Activated T-cell treated with anti-CD3 and anti-CD28 coated beads, Interleukin-2, amount 50 U/mL, for 24 hours (primary cell): ENCODE measurements around the gene CASTOR1.

ENCODE experiments used
- DNase-seq: peaks from one replicate; pipeline ENCODE4 v3.0.0-alpha.2; 2020
- H3K27ac Mint-ChIP-seq: 2 replicates; pipeline ENCODE4 v1.8.0; 2020; ENCODE audit warnings: mild to moderate bottlenecking, mixed read lengths
- H3K27me3 Mint-ChIP-seq: 2 replicates; pipeline ENCODE4 v1.8.0; 2020; ENCODE audit warnings: mixed read lengths
- H3K36me3 Mint-ChIP-seq: 2 replicates; pipeline ENCODE4 v1.8.0; 2020; ENCODE audit warnings: low read depth, mixed read lengths
- H3K4me1 Mint-ChIP-seq: 2 replicates; pipeline ENCODE4 v1.8.0; 2020; ENCODE audit warnings: low read depth, mixed read lengths
- H3K4me3 Mint-ChIP-seq: 2 replicates; pipeline ENCODE4 v1.8.0; 2020; ENCODE audit warnings: mild to moderate bottlenecking, moderate library complexity, mixed read lengths
- H3K9me3 Mint-ChIP-seq: 2 replicates; pipeline ENCODE4 v1.8.0; 2020; ENCODE audit warnings: mixed read lengths

CASTOR1 gene

GRCh38 chr22:30309951-30310741 is 20.8 kb upstream of the CASTOR1 start:
- no peaks in the 10 kb centered on the region for H3K9me3 Mint-ChIP-seq

DNA sequence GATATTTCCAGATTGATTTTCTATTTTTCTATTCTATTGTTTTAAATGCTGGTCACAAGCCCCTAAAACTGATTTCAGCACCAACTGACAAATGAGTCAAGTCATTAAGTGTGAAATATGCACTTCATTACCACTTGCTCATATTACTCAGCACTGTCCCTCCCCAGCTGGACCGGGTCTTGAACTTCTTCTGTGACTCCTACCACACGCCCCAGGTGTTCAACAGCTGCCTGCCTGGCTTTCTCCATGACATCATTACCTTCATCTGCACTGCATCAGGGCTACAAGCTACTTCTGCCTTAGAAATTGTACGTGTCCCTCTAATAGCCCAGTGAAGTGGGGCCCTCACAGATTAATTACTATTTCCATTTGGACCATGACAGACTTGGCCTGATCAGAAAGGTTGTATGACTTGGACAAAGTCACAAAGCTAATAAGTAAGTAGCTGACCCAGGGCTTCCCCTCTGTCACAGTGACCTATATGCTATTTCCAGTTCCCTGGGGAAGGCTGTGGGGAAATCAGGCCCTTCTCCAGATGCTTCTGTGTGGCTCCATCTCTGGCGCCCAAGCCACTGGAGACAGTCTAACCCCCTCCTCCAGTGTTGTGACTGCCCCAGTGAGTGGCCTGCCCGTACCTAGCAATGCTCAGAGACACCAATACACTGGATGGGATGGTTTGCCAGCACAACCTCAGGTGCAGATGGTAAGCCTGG is 19.4 kb upstream of the CASTOR1 start:
- Mint-ChIP-seq H3K27ac (peak overlapping the region; percentile 85), H3K27me3 (no peaks in the 10 kb centered on the region), H3K36me3 (peaks cover 5% of the 10 kb centered on the region), H3K4me3 (no peak overlapping the region), H3K9me3 (no peaks in the 10 kb centered on the region), H3K4me1 (peaks cover 96% of the 10 kb centered on the region)
- DNase-seq, result no peak

More at GRCh38 chr22:30309951-30310741, 20.8 kb upstream of the CASTOR1 start:
- no peak for DNase-seq
- Mint-ChIP-seq H3K27me3 (no peaks in the 10 kb centered on the region), H3K4me1 (peaks cover 96% of the 10 kb centered on the region), H3K4me3 (no peak overlapping the region), H3K27ac (peak overlapping the region; percentile 85), H3K36me3 (peaks cover 2% of the 10 kb centered on the region)

DNA sequence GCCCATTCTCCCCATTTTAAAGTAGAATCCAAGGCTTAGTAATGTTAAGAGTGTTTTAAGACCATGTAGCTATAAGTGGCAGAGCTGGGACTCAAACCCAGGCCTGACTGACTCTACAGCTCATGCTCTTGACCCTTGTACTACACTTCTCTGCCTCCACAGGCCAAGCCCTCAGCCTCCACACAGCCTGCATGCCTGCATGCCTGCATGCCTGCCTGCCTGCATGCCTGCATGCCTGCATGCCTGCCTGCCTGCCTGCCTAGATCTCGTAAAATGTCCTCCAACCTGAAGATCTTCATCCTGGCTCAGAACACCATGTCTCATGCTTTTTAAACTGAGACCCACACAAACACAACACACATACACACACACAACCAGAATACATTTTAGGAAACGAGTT is 18.8 kb upstream of the CASTOR1 start:
- H3K9me3 Mint-ChIP-seq, result no peaks in the 10 kb centered on the region
- H3K27me3 Mint-ChIP-seq, result no peaks in the 10 kb centered on the region
- no peak overlapping the region for H3K4me3 Mint-ChIP-seq
- H3K36me3 Mint-ChIP-seq, result peaks cover 11% of the 10 kb centered on the region
- no peak for DNase-seq
- peak overlapping the region; percentile 85 for H3K27ac Mint-ChIP-seq
- H3K4me1 Mint-ChIP-seq, result peaks cover 99% of the 10 kb centered on the region

DNA sequence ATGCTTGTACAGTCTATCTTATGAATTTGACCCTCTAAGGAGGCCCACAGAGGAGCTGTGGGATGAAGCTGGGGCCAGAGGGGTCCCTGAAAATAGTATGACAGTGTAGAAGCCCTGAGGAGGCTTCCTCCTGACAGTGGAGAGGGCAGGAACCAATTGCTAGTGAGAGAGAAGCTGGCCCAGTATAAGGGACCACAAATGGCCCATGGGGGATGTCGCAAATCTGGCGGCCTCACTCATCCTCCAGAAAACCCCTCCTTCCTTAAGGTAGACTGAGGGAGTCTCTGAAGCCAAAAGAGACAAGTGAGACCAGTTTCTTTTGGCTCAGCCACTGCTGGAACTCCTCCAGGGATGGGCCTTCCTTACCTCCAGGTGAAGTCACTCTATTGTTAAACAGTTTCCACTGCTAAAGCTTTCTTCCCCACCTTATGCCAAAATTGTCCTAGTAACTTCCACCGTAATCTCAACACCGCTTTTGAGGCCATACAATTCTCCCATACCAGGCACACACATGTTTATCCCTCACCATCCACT is 17.8 kb upstream of the CASTOR1 start:
- Mint-ChIP-seq H3K27ac (peak overlapping the region; percentile 96), H3K36me3 (peaks cover 17% of the 10 kb centered on the region), H3K4me3 (peak overlapping the region; percentile 62), H3K9me3 (no peaks in the 10 kb centered on the region), H3K4me1 (peaks cover 99% of the 10 kb centered on the region), H3K27me3 (no peaks in the 10 kb centered on the region)
- DNase-seq, result no peak

- Mint-ChIP-seq H3K4me3 (peak overlapping the region; percentile 62), H3K27ac (peak overlapping the region; percentile 96), H3K9me3 (no peaks in the 10 kb centered on the region), H3K36me3 (peaks cover 20% of the 10 kb centered on the region), H3K4me1 (peaks cover 99% of the 10 kb centered on the region), H3K27me3 (no peaks in the 10 kb centered on the region)
- DNase-seq, result no peak
Observed at GRCh38 chr22:30306627-30307011, 17.3 kb upstream of the CASTOR1 start.

DNA sequence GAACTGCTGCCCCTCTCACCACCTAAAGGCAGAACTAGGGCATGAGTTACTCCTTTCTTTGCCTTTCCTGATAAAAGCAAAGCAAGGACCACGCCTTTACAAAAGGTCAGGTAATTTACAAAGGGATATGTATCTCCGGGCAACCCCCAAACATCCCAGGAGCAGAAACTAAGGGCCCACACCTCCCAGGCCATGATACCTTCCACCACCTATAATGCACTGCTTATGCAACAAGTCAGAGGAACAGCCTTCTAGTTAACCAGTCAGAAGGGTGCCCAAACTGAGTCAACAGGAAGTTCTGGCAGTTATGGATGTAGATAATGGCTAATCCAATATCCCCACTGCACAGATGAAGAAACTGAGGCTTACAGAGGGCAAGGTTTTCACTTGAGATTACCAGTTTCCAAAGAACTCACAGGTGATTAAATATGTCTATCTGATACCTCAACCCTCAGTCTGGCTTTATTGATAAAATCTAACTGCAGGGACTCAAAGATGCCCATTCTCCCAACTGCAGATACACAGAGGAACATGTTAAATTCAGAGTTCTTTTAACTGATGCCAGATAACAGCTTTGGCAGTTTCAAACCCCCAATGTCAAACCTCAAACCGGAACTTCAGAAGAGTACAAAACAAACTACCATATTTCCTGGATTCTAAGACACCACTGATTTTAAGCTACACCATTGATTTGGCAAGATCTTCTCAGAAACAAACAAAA is 16.8 kb upstream of the CASTOR1 start:
- no peak for DNase-seq
- Mint-ChIP-seq H3K36me3 (peaks cover 25% of the 10 kb centered on the region), H3K4me1 (peaks cover 99% of the 10 kb centered on the region), H3K27ac (peak overlapping the region; percentile 96), H3K9me3 (no peaks in the 10 kb centered on the region), H3K27me3 (no peaks in the 10 kb centered on the region), H3K4me3 (peak overlapping the region; percentile 62)

GRCh38 chr22:30305519-30305905 is 16.2 kb upstream of the CASTOR1 start:
- peak; percentile 61 for DNase-seq
- H3K4me3 Mint-ChIP-seq, result peak overlapping the region; percentile 62
- H3K27ac Mint-ChIP-seq, result peak overlapping the region; percentile 96
- peaks cover 99% of the 10 kb centered on the region for H3K4me1 Mint-ChIP-seq
- H3K27me3 Mint-ChIP-seq, result no peaks in the 10 kb centered on the region
- H3K36me3 Mint-ChIP-seq, result peaks cover 31% of the 10 kb centered on the region
- H3K9me3 Mint-ChIP-seq, result no peaks in the 10 kb centered on the region

GRCh38 chr22:30304495-30305244 is 15.4 kb upstream of the CASTOR1 start:
- Mint-ChIP-seq H3K9me3 (no peaks in the 10 kb centered on the region), H3K36me3 (peaks cover 37% of the 10 kb centered on the region), H3K27me3 (no peaks in the 10 kb centered on the region)

DNA sequence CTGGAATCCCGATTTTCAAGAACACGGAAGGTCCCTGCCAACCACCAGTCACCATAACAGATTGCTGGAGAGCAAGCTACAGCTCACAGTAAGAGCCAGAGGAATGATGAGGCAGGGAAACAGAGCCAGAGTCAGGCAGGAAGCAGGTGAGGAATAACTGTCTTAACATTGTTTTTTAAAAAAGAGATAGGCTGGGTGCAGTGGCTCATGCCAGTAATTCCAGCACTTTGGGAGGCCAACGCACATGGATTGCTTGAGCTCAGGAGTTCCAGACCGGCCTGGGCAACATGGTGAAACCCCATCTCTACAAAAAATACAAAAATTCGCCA is 13.5 kb upstream of the CASTOR1 start:
- Mint-ChIP-seq H3K27ac (peak overlapping the region; percentile 96), H3K36me3 (peaks cover 56% of the 10 kb centered on the region), H3K4me3 (no peak overlapping the region), H3K27me3 (no peaks in the 10 kb centered on the region), H3K9me3 (no peaks in the 10 kb centered on the region), H3K4me1 (peaks cover 92% of the 10 kb centered on the region)
- DNase-seq, result no peak

More at GRCh38 chr22:30304495-30305244, 15.4 kb upstream of the CASTOR1 start:
- Mint-ChIP-seq H3K4me1 (peaks cover 94% of the 10 kb centered on the region), H3K27ac (peak overlapping the region; percentile 96), H3K4me3 (peak overlapping the region; percentile 62)
- DNase-seq, result no peak

DNA sequence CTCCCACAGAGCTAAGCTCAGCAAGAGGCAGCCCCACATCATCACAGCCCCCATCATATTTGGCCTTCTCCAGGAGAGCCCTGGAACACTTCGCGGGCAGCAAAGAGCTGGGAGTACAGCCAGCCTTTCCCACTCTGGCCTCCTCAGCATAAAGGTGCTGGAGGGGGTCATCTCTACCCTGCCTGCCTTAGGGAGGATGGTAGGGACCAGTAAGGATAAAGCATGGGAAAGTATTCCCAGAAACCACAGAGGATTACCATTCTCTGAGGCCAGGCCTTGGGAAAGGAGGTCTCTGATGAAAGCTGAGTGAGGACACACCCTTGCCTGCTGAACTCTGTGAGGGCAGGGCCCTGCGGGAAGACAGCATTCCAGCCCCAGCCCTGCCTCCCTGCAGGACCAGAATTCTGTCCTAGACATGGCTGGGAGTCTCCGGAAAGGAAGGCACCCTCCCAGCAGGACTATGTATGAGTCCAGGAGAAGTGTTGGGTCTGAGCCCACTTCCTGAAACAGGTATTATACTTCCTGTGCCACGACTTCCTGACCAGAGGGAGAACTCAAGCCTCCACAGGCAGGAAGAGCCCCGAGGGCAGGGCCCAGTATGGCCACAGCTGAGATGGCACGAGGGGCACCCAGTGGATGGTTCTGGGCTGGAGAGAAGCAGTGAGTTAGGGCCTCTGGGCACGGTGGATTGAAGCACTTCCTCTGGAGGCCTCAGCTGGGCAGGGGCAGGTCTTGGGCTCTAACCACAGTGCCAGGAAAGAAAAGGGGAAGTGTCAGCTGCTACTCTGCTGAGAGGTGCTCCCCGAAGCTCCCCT is 12.9 kb upstream of the CASTOR1 start:
- H3K9me3 Mint-ChIP-seq, result no peaks in the 10 kb centered on the region
- peaks cover 61% of the 10 kb centered on the region for H3K36me3 Mint-ChIP-seq
- peaks cover 93% of the 10 kb centered on the region for H3K4me1 Mint-ChIP-seq
- peak; percentile 42 for DNase-seq
- H3K27ac Mint-ChIP-seq, result peak overlapping the region; percentile 96
- H3K27me3 Mint-ChIP-seq, result no peaks in the 10 kb centered on the region
- H3K4me3 Mint-ChIP-seq, result no peak overlapping the region

DNA sequence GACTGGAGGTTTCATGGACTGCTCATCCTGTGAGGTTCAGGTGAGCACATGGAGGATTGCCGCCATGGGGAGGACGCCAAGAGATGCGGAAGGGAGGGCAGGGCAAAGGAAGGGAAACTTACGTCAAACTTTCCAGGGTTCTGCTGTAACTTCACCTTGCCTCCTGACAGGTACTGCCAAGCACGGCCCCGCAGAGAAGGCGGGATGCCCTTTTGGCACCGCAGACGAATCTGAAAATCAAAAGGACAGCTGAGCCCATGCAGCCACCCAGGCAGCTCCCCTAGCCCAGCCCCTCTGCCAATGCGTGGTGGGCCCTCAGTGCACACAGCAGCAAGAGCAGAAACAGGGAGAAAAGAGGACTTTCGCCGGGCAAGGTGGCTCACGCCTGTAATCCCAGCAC is 10.0 kb upstream of the CASTOR1 start:
- no peak for DNase-seq
- Mint-ChIP-seq H3K36me3 (peaks cover 80% of the 10 kb centered on the region), H3K4me1 (peaks cover 84% of the 10 kb centered on the region), H3K27me3 (no peaks in the 10 kb centered on the region), H3K4me3 (no peak overlapping the region), H3K27ac (peak overlapping the region; percentile 65), H3K9me3 (no peaks in the 10 kb centered on the region)

DNA sequence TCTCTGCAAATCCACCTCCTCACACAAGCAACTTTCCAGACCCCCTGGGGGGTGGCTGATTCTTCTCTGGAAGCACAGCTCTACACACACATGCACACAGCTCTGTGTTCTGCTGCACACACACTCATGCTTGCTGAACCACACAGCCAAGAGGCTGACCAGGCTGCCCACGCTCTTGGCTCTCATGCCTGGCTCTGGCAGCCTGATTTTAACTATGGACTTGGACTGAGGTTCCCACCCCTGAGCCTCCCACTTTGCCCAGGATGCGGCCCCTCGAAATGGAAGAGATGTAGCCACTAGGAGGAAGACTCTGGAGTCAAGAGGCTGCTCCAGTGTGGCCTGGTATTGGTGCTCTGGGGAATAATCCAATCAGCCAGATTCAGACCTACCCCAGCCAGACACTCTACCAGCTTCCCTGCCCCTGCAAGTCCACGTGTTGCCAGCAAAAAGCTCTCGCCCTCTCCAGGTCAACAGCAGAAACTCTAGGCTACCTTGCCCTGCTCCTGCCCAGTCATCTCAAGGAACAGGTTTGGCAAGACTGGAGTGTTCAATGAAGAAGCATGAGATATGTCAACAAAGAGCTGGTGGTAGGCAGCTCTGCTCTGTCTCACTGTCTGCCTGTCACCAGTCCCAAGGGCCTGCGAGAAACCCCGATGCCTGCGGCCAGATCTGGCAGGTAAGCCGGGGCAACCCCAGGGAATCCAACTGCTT is 8.8 kb upstream of the CASTOR1 start:
- no peaks in the 10 kb centered on the region for H3K9me3 Mint-ChIP-seq
- peaks cover 83% of the 10 kb centered on the region for H3K36me3 Mint-ChIP-seq
- peaks cover 72% of the 10 kb centered on the region for H3K4me1 Mint-ChIP-seq
- no peak overlapping the region for H3K4me3 Mint-ChIP-seq
- peak overlapping the region; percentile 51 for H3K27ac Mint-ChIP-seq
- DNase-seq, result no peak
- no peaks in the 10 kb centered on the region for H3K27me3 Mint-ChIP-seq
